Measurements from ENCODE around the gene ADAM12. TPM values are rescaled to one million over a fixed set of nuclear protein-coding genes. Genes with fewer than 3 reads are reported as not detected.

ADAM12 gene
- total and polyA plus RNA-seq, 9 of the 15 experiments (the other 6 are each of a cell fraction or from before 2014, with no cell fraction given), result not detected

DNA sequence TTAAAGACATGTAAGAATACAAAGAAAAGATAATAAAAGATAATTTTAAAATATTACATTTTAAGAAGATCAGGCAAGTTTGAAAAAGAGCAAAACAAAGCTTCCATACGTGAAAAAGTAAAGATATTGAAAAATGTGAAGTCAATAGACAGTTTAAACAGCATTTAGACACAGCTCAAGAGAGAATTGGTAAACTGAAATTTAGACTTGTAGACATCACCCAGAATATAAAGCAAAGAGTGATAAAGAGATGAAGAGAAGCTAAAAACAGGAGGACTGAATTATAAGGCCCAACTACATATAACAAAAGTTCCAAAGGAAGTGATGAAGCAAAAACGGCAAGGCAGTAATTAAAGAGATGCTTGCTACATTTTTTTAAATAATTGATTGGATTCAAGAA lies 13.8 kb downstream of the ADAM12 start:
- intact Hi-C loops (cut with micrococcal nuclease), result no loop called here
- no peak overlapping the region for H3K9ac ChIP-seq (ENCODE audit: insufficient read depth in 1 of 2, low read depth in 2 of 2, low read length in 2 of 2)
- no peak overlapping the region for H3K27ac ChIP-seq (ENCODE audit: extremely low read depth, low read depth, low read length)
- POLR2A ChIA-PET, result no interaction called here
- H3K4me2 ChIP-seq (ENCODE audit: insufficient read depth, low read length), result no peak overlapping the region
- H3K4me3 ChIP-seq, result no peak overlapping the region
- no peaks in the 10 kb centered on the region for H3K79me2 ChIP-seq (ENCODE audit: control insufficient read depth, insufficient read depth, low read length)
- no peak for ATAC-seq
- no peaks in the 10 kb centered on the region for H3K9me3 ChIP-seq (replicated peaks; ENCODE audit: control insufficient read depth, insufficient read depth, low read depth, low read length)
- DNase-seq (ENCODE audit: extremely low read depth in 1 of 4, low spot score in 3 of 4), result no peak
- in situ Hi-C loops (cut with MboI), result no loop called here
- H3K36me3 ChIP-seq (ENCODE audit: control insufficient read depth, insufficient read depth, low read length), result no peaks in the 10 kb centered on the region
- CTCF ChIA-PET (ENCODE audit: low intra/inter-chr PET ratio), result no interaction called here
- H3K27me3 ChIP-seq (ENCODE audit: control insufficient read depth in 2 of 2, insufficient read depth in 2 of 2, low read length in 2 of 2), result no peaks in the 10 kb centered on the region
- 0% methylated on average over 2 of the region's 2 CpGs for WGBS (ENCODE audit: insufficient coverage, low coverage, missing lambda C conversion rate)
- FAIRE-seq, result no peak
- H2AFZ ChIP-seq (ENCODE audit: low read depth, low read length), result no peak overlapping the region
- H3K9me1 ChIP-seq (ENCODE audit: control insufficient read depth, insufficient read depth, low read length), result no peaks in the 10 kb centered on the region
- H4K20me1 ChIP-seq (replicated peaks; ENCODE audit: control insufficient read depth, insufficient read depth, low read length), result no peaks in the 10 kb centered on the region
- BruUV-seq (replicated peaks), result no TSS peak
- no peaks in the 10 kb centered on the region for H3K4me1 ChIP-seq (replicated peaks in 1 of 2; ENCODE audit: control insufficient read depth in 2 of 2, insufficient read depth in 2 of 2, low read length in 2 of 2)
- TF ChIP-seq HSF4 (CRISPR knock-in tag; IDR thresholded peaks at IDR 0.05; ENCODE audit: borderline replicate concordance) (no peak), TAF9B (IDR thresholded peaks at IDR 0.05; ENCODE audit: partially characterized antibody) (no peak), POLR2H (tag; IDR thresholded peaks at IDR 0.05; ENCODE audit: low read depth) (no peak), ZKSCAN3 (CRISPR knock-in tag; IDR thresholded peaks at IDR 0.05) (no peak), ATF2 (CRISPR knock-in tag; IDR thresholded peaks at IDR 0.05) (no peak), YBX1 (IDR thresholded peaks at IDR 0.05) (no peak), CHD4 (IDR thresholded peaks at IDR 0.05; ENCODE audit: insufficient read depth, insufficient replicate concordance, low read depth, low read length, poor library complexity, severe bottlenecking) (no peak), NR3C1 (CRISPR knock-in tag; IDR thresholded peaks at IDR 0.05) (no peak), TEAD4 (IDR thresholded peaks at IDR 0.05; ENCODE audit: low read length) (no peak), TEAD4 (CRISPR knock-in tag; IDR thresholded peaks at IDR 0.05; ENCODE audit: borderline replicate concordance) (no peak), CREBBP (IDR thresholded peaks at IDR 0.05; ENCODE audit: low read depth, low read length) (no peak), KLF1 (tag; IDR thresholded peaks at IDR 0.05) (no peak), PURB (CRISPR knock-in tag; IDR thresholded peaks at IDR 0.05; ENCODE audit: low read depth) (no peak)
- TF ChIP-seq, protein P1, sequence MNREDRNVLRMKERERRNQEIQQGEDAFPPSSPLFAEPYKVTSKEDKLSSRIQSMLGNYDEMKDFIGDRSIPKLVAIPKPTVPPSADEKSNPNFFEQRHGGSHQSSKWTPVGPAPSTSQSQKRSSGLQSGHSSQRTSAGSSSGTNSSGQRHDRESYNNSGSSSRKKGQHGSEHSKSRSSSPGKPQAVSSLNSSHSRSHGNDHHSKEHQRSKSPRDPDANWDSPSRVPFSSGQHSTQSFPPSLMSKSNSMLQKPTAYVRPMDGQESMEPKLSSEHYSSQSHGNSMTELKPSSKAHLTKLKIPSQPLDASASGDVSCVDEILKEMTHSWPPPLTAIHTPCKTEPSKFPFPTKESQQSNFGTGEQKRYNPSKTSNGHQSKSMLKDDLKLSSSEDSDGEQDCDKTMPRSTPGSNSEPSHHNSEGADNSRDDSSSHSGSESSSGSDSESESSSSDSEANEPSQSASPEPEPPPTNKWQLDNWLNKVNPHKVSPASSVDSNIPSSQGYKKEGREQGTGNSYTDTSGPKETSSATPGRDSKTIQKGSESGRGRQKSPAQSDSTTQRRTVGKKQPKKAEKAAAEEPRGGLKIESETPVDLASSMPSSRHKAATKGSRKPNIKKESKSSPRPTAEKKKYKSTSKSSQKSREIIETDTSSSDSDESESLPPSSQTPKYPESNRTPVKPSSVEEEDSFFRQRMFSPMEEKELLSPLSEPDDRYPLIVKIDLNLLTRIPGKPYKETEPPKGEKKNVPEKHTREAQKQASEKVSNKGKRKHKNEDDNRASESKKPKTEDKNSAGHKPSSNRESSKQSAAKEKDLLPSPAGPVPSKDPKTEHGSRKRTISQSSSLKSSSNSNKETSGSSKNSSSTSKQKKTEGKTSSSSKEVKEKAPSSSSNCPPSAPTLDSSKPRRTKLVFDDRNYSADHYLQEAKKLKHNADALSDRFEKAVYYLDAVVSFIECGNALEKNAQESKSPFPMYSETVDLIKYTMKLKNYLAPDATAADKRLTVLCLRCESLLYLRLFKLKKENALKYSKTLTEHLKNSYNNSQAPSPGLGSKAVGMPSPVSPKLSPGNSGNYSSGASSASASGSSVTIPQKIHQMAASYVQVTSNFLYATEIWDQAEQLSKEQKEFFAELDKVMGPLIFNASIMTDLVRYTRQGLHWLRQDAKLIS (CRISPR knock-in tag; IDR thresholded peaks at IDR 0.05), result no peak
- TF ChIP-seq, protein P2, sequence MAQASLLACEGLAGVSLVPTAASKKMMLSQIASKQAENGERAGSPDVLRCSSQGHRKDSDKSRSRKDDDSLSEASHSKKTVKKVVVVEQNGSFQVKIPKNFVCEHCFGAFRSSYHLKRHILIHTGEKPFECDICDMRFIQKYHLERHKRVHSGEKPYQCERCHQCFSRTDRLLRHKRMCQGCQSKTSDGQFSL (CRISPR knock-in tag; IDR thresholded peaks at IDR 0.05), result no peak
- TF ChIP-seq, protein P2 (tag; IDR thresholded peaks at IDR 0.05), result no peak
- TF ChIP-seq, protein P3, sequence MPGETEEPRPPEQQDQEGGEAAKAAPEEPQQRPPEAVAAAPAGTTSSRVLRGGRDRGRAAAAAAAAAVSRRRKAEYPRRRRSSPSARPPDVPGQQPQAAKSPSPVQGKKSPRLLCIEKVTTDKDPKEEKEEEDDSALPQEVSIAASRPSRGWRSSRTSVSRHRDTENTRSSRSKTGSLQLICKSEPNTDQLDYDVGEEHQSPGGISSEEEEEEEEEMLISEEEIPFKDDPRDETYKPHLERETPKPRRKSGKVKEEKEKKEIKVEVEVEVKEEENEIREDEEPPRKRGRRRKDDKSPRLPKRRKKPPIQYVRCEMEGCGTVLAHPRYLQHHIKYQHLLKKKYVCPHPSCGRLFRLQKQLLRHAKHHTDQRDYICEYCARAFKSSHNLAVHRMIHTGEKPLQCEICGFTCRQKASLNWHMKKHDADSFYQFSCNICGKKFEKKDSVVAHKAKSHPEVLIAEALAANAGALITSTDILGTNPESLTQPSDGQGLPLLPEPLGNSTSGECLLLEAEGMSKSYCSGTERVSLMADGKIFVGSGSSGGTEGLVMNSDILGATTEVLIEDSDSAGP (CRISPR knock-in tag; IDR thresholded peaks at IDR 0.05), result no peak

Data from K562 (cell line).